WTC11 (cell line): Measurements from ENCODE around the gene ANAPC1. TPM values are rescaled to one million over a fixed set of nuclear protein-coding genes. Genes with fewer than 3 reads are reported as not detected.

Source experiments
- ATAC-seq: fragments of 200-7000 bp; cut with Tn5 transposase; 2 replicates; pipeline ENCODE4 v1.10.0; 2021; ENCODE audit warnings: mild to moderate bottlenecking, moderate library complexity
- CTCF ChIA-PET: fragments of 300-600 bp; sonication (Branson Sonifier 250); formaldehyde crosslinking; loops from one replicate; lab custom pipeline; 2021; ENCODE audit warnings: antibody characterized with exemption; lab: Charles Lee
- POLR2A ChIA-PET: fragments of 350-600 bp; sonication (Branson Sonifier 250); formaldehyde crosslinking; loops from one replicate; lab custom pipeline; 2021; ENCODE audit warnings: antibody characterized with exemption; lab: Charles Lee
- DNase-seq: peaks from one replicate; pipeline ENCODE4 v3.0.0; 2021; ENCODE audit warnings: low spot score
- H3K27ac Mint-ChIP-seq: 2 replicates; pipeline ENCODE4 v1.8.0; 2021; ENCODE audit warnings: mixed read lengths
- H3K27me3 Mint-ChIP-seq: 2 replicates; pipeline ENCODE4 v1.8.0; 2021; ENCODE audit warnings: low read depth, mild to moderate bottlenecking, moderate library complexity, mixed read lengths
- H3K36me3 Mint-ChIP-seq: 2 replicates; pipeline ENCODE4 v1.8.0; 2021; ENCODE audit warnings: mixed read lengths
- H3K4me1 Mint-ChIP-seq: 2 replicates; pipeline ENCODE4 v1.8.0; 2022; ENCODE audit warnings: mixed read lengths
- H3K4me3 Mint-ChIP-seq: 2 replicates; pipeline ENCODE4 v1.8.0; 2021; ENCODE audit warnings: mild to moderate bottlenecking, moderate library complexity, mixed read lengths
- H3K9me3 Mint-ChIP-seq: 2 replicates; pipeline ENCODE4 v1.8.0; 2021; ENCODE audit warnings: mixed read lengths
- AFF4 ChIP-seq: sonication (generic); formaldehyde crosslinking; IDR thresholded peaks from 2 replicates; pipeline ENCODE4 v1.8.1; 2023; ENCODE audit warnings: mild to moderate bottlenecking, missing genetic modification reagents, borderline replicate concordance
- CDX4 ChIP-seq: fragments of 250-450 bp; sonication (Bioruptor Pico); IDR thresholded peaks from 2 replicates; pipeline ENCODE4 v1.9.0; 2021; ENCODE audit warnings: moderate library complexity, mild to moderate bottlenecking, inconsistent platforms, borderline replicate concordance
- CTCF ChIP-seq: fragments of 200-600 bp; IDR thresholded peaks from 2 replicates; pipeline ENCODE4 v1.8.0; 2022; ENCODE audit warnings: antibody characterized with exemption
- E2F1 ChIP-seq: sonication (generic); formaldehyde crosslinking; IDR thresholded peaks from 2 replicates; pipeline ENCODE4 v1.8.0; 2022; ENCODE audit warnings: mild to moderate bottlenecking, missing genetic modification reagents
- EMX1 ChIP-seq: fragments of 250-450 bp; sonication (Bioruptor Pico); IDR thresholded peaks from 2 replicates; pipeline ENCODE4 v1.8.0; 2021; ENCODE audit warnings: mild to moderate bottlenecking
- HMGA2 ChIP-seq: fragments of 250-450 bp; sonication (Bioruptor Pico); IDR thresholded peaks from 2 replicates; pipeline ENCODE4 v1.4.0; 2021; ENCODE audit warnings: mild to moderate bottlenecking, moderate library complexity
- NR1H2 ChIP-seq: sonication (generic); formaldehyde crosslinking; IDR thresholded peaks from 2 replicates; pipeline ENCODE4 v1.9.0; 2021; ENCODE audit warnings: mild to moderate bottlenecking, moderate library complexity, missing genetic modification reagents
- NR3C1 ChIP-seq: sonication (generic); formaldehyde crosslinking; conservative IDR thresholded peaks from 2 replicates; pipeline ENCODE4 v1.8.1; 2023; ENCODE audit warnings: low read depth, mild to moderate bottlenecking, missing genetic modification reagents
- SMAD3 ChIP-seq: sonication (generic); formaldehyde crosslinking; IDR thresholded peaks from 2 replicates; pipeline ENCODE4 v1.8.0; 2022; ENCODE audit warnings: missing genetic modification reagents, mild to moderate bottlenecking, borderline replicate concordance
- SP1 ChIP-seq: sonication (generic); formaldehyde crosslinking; conservative IDR thresholded peaks from 2 replicates; pipeline ENCODE4 v1.8.1; 2022; ENCODE audit warnings: missing genetic modification reagents
- ZNF532 ChIP-seq: fragments of 250-450 bp; sonication (Bioruptor Pico); IDR thresholded peaks from 2 replicates; pipeline ENCODE4 v1.9.0; 2021; ENCODE audit warnings: mild to moderate bottlenecking, borderline replicate concordance
- total RNA-seq: library from RNA; stranded (reverse); gene quantifications from 3 replicates; pipeline ENCODE4 v1.2.3, GENCODE V29; 2021
- TF ChIP-seq, protein P1 (sequence below): sonication (generic); formaldehyde crosslinking; IDR thresholded peaks from 2 replicates; pipeline ENCODE4 v1.8.0; 2023; ENCODE audit warnings: missing genetic modification reagents
- TF ChIP-seq, protein P2 (sequence below): sonication (generic); formaldehyde crosslinking; IDR thresholded peaks from 2 replicates; pipeline ENCODE4 v1.8.1; 2023; ENCODE audit warnings: mild to moderate bottlenecking, missing genetic modification reagents, moderate library complexity

Gene ANAPC1
- total RNA-seq, 1 experiment from 2014 or later = 122 TPM

DNA sequence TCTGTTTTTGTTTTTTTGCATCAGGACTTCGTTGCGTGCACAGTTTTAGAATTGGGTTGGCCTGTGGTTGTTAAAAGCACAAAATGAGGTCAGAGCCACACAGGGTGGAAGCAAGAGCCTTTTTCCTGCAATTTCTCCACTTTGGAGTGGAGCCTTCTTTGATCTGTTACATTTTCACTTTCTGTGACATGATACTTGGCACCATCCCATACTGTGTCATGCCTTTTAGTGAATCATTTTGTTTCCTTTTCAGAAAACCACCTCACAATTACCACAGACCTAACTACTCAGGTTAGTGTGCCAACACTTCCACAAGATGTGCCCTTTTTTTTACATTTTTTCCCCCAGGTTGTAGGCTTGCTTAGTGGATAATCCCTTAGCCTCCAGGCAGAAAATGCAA is 46.9 kb upstream of the ANAPC1 start:
- peaks cover 32% of the 10 kb centered on the region for H3K36me3 Mint-ChIP-seq

More for the DNA sequence above, 46.9 kb upstream of the ANAPC1 start:
- ATAC-seq (no peak), DNase-seq (no peak)
- Mint-ChIP-seq H3K4me1 (peaks cover 6% of the 10 kb centered on the region), H3K27ac (peak overlapping the region; percentile 50; the same call in 1 of the 2 replicates), H3K27me3 (no peaks in the 10 kb centered on the region), H3K9me3 (peaks cover 19% of the 10 kb centered on the region), H3K4me3 (no peak overlapping the region)
- TF ChIP-seq, protein P1, sequence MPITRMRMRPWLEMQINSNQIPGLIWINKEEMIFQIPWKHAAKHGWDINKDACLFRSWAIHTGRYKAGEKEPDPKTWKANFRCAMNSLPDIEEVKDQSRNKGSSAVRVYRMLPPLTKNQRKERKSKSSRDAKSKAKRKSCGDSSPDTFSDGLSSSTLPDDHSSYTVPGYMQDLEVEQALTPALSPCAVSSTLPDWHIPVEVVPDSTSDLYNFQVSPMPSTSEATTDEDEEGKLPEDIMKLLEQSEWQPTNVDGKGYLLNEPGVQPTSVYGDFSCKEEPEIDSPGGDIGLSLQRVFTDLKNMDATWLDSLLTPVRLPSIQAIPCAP (CRISPR knock-in tag) = no peak
- TF ChIP-seq CTCF (no peak), NR3C1 (CRISPR knock-in tag) (no peak), EMX1 (CRISPR knock-in tag) (no peak), ZNF532 (CRISPR knock-in tag) (no peak), CDX4 (no peak), SP1 (CRISPR knock-in tag) (no peak), HMGA2 (CRISPR knock-in tag) (no peak), SMAD3 (CRISPR knock-in tag) (no peak), E2F1 (CRISPR knock-in tag) (no peak), NR1H2 (CRISPR knock-in tag) (no peak), AFF4 (CRISPR knock-in tag) (no peak)
- TF ChIP-seq, protein P2, sequence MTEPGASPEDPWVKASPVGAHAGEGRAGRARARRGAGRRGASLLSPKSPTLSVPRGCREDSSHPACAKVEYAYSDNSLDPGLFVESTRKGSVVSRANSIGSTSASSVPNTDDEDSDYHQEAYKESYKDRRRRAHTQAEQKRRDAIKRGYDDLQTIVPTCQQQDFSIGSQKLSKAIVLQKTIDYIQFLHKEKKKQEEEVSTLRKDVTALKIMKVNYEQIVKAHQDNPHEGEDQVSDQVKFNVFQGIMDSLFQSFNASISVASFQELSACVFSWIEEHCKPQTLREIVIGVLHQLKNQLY (CRISPR knock-in tag) = no peak
- ChIA-PET CTCF (interaction anchor here (0.9 to 1.3 kb wide), 2 partner anchors 11 to 15 kb away, joined by 3 read pairs; no protein-coding TSS in a partner anchor), POLR2A (interaction anchor here (0.6 kb wide), 1 partner anchor 11 kb away, joined by 3 read pairs; no protein-coding TSS in a partner anchor)
